Peyer's patch (tissue), 4 donors: ENCODE measurements around the gene SRCIN1. TPM values are rescaled to one million over a fixed set of nuclear protein-coding genes. Genes with fewer than 3 reads are reported as not detected.
A peak's percentile ranks its signal among the peaks of the same experiment; 100 is the strongest.

Experiments used
- DNase-seq, 3 donors: peaks; one replicate each; pipeline ENCODE4 v3.0.0-alpha.2; 2017 to 2019
- H3K27ac ChIP-seq, 4 donors: fragments of 200-600 bp; sonication (generic); one replicate each; pipeline ENCODE4 v1.5.1; 2016 to 2019
- H3K27me3 ChIP-seq, 2 donors: fragments of 200-600 bp; sonication (generic); one replicate each; pipeline ENCODE4 v1.5.1; 2019
- H3K36me3 ChIP-seq, 3 donors: fragments of 200-600 bp; sonication (generic); one replicate each; pipeline ENCODE4 v1.5.1; 2016 to 2019
- H3K4me1 ChIP-seq, 4 donors: fragments of 200-600 bp; sonication (generic); one replicate each; pipeline ENCODE4 v1.5.1; 2016 to 2019
- H3K4me3 ChIP-seq, 4 donors: fragments of 200-600 bp; sonication (generic); 1 replicate in 3 of 4; 2 replicates in 1 of 4; pipeline ENCODE4 v1.5.1; 2016 to 2019; ENCODE audit warnings: mild to moderate bottlenecking in 1 of 4
- H3K9me3 ChIP-seq, 4 donors: fragments of 200-600 bp; sonication (generic); one replicate each; pipeline ENCODE4 v1.5.1; 2016 to 2019; ENCODE audit warnings: mild to moderate bottlenecking in 1 of 4
- POLR2A ChIP-seq, 2 donors: fragments of 450-650 bp; IDR thresholded peaks; one replicate each; pipeline ENCODE4 v1.5.1; 2017; ENCODE audit warnings: antibody characterized with exemption in 2 of 2, mild to moderate bottlenecking in 2 of 2, moderate library complexity in 2 of 2
- total RNA-seq, 4 donors: library from RNA; depleted of rRNA; stranded (reverse); fragments of >200 nt; gene quantifications; one replicate each; pipeline ENCODE4 v1.1.0, GENCODE V29; 2016
- TF ChIP-seq, protein P1 (sequence below), 6 experiments: fragments of 450-650 bp in 4 of 6; fragments of 200-600 bp in 2 of 6; sonication (generic) in 1 of 6; IDR thresholded peaks; one replicate each; pipeline ENCODE4 v1.5.1; 2017 to 2019; ENCODE audit warnings: antibody characterized with exemption in 6 of 6, mild to moderate bottlenecking in 3 of 6, moderate library complexity in 1 of 6

The SRCIN1 gene
- total RNA-seq, 4 donors from 2014 or later: 3.2 to 10.6 (median 8.4) TPM

DNA sequence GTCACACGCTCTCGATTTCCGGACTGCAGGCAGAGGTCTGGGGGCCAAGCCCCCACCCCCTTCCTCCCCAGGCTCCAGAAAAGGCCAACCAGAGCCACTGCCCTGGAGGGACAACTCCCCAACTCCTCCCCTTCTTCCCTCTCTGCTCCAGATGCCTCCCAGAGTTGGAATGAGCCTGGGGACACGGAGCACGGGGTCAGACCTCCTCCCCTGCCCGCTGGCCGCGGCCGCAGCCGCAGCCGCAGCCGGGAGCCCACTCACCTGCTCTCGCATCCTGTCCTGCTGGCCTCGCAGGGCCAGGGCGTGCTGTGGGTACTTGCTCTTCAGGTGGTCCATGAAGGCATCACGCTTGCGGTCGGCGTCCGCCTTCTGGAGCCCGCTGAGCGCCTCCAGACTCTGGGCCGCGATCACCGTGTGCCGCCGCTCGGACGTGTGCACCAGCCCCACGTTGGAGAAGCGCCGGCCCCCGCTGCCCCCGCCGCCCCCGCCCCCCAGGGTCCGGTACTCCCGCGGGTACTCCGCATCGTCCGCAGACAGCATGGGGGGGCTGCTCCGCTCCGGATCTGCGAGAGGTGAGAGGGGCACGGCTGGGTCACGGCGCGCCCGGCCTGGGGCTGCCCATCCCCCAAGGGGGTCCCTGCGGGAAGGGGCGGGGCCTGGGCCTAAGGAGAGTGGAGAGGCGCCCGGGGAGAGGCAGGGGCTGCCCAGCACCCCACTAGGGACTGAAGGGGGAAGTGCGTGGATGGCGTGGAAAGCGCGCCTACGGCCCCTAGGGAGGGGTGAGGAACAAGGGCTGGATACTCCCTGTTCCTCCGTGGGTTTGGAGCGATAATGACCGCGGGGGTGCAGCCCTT, 27.3 kb downstream of the SRCIN1 start:
- Histone ChIP-seq H3K9me3 (no peaks in the 10 kb centered on the region), H3K27me3 (peaks cover 0 to 31% of the 10 kb centered on the region in 2 donors), H3K4me1 (peaks cover 0 to 10% (median 4%) of the 10 kb centered on the region in 4 donors), H3K27ac (no peak overlapping the region), H3K4me3 (peak overlapping the region in 3 of 4 donors; percentile 1 to 7 (median 3)), H3K36me3 (no peaks in the 10 kb centered on the region)
- DNase-seq: no peak
- no peak for TF ChIP-seq POLR2A (IDR thresholded peaks at IDR 0.05)
- TF ChIP-seq, protein P1, sequence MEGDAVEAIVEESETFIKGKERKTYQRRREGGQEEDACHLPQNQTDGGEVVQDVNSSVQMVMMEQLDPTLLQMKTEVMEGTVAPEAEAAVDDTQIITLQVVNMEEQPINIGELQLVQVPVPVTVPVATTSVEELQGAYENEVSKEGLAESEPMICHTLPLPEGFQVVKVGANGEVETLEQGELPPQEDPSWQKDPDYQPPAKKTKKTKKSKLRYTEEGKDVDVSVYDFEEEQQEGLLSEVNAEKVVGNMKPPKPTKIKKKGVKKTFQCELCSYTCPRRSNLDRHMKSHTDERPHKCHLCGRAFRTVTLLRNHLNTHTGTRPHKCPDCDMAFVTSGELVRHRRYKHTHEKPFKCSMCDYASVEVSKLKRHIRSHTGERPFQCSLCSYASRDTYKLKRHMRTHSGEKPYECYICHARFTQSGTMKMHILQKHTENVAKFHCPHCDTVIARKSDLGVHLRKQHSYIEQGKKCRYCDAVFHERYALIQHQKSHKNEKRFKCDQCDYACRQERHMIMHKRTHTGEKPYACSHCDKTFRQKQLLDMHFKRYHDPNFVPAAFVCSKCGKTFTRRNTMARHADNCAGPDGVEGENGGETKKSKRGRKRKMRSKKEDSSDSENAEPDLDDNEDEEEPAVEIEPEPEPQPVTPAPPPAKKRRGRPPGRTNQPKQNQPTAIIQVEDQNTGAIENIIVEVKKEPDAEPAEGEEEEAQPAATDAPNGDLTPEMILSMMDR (IDR thresholded peaks at IDR 0.05): no peak

DNA sequence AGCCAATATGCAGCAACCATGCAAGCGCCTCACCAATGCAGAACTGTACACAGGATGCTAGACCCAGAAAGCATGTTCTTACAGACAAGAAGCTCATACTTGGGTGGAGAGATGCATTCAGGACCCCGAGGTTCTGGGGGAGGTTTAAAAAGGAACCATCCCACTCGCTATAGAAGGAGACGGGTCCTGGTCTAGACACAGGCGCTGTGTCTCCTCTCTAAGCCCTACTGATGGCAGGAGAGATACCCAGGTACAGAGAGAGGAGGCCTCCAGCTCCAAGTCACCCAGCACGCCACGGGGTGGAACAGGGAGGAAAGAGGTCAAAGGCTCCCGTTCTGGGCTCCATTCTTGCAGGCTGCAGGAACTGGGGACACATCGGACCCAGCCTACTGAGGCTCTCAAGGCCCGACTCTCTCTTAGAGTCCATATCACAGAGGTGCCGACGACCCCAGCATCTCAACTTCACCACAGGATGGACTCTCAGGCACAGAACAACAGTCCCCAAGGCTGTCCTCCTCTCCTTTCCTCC, 28.0 kb downstream of the SRCIN1 start:
- Histone ChIP-seq H3K36me3 (no peaks in the 10 kb centered on the region), H3K27me3 (peaks cover 0 to 36% of the 10 kb centered on the region in 2 donors), H3K27ac (no peak overlapping the region), H3K9me3 (no peaks in the 10 kb centered on the region), H3K4me1 (peaks cover 0 to 14% (median 6%) of the 10 kb centered on the region in 4 donors), H3K4me3 (no peak overlapping the region)
- TF ChIP-seq, protein P1 (IDR thresholded peaks at IDR 0.05): no peak
- DNase-seq: no peak

- Histone ChIP-seq H3K27me3 (peaks cover 0 to 40% of the 10 kb centered on the region in 2 donors), H3K9me3 (no peaks in the 10 kb centered on the region), H3K36me3 (no peaks in the 10 kb centered on the region), H3K4me3 (no peak overlapping the region), H3K27ac (no peak overlapping the region), H3K4me1 (peaks cover 0 to 18% (median 8%) of the 10 kb centered on the region in 4 donors)
- no peak for TF ChIP-seq POLR2A (IDR thresholded peaks at IDR 0.05)
- TF ChIP-seq, protein P1 (IDR thresholded peaks at IDR 0.05): no peak
- no peak for DNase-seq
Observed at GRCh38 chr17:38577244-38577643, 28.5 kb downstream of the SRCIN1 start.

GRCh38 chr17:38575781-38576180, 30.0 kb downstream of the SRCIN1 start:
- H3K36me3 ChIP-seq: no peaks in the 10 kb centered on the region
- H3K4me1 ChIP-seq: peaks cover 0 to 24% (median 11%) of the 10 kb centered on the region in 4 donors
- TF ChIP-seq, protein P1 (IDR thresholded peaks at IDR 0.05): no peak
- TF ChIP-seq POLR2A (IDR thresholded peaks at IDR 0.05): no peak
- H3K9me3 ChIP-seq: no peaks in the 10 kb centered on the region
- DNase-seq: no peak
- H3K27me3 ChIP-seq: peaks cover 0 to 42% of the 10 kb centered on the region in 2 donors
- no peak overlapping the region for H3K4me3 ChIP-seq
- no peak overlapping the region for H3K27ac ChIP-seq

GRCh38 chr17:38574712-38575111, 31.0 kb downstream of the SRCIN1 start:
- Histone ChIP-seq H3K27me3 (peaks cover 0 to 39% of the 10 kb centered on the region in 2 donors), H3K4me3 (no peak overlapping the region), H3K36me3 (no peaks in the 10 kb centered on the region), H3K4me1 (peaks cover 0 to 24% (median 11%) of the 10 kb centered on the region in 4 donors), H3K9me3 (no peaks in the 10 kb centered on the region), H3K27ac (no peak overlapping the region)
- TF ChIP-seq, protein P1 (IDR thresholded peaks at IDR 0.05): no peak
- no peak for TF ChIP-seq POLR2A (IDR thresholded peaks at IDR 0.05)
- no peak for DNase-seq
